ENCODE results near the gene FOXN3.

Gene FOXN3

DNA sequence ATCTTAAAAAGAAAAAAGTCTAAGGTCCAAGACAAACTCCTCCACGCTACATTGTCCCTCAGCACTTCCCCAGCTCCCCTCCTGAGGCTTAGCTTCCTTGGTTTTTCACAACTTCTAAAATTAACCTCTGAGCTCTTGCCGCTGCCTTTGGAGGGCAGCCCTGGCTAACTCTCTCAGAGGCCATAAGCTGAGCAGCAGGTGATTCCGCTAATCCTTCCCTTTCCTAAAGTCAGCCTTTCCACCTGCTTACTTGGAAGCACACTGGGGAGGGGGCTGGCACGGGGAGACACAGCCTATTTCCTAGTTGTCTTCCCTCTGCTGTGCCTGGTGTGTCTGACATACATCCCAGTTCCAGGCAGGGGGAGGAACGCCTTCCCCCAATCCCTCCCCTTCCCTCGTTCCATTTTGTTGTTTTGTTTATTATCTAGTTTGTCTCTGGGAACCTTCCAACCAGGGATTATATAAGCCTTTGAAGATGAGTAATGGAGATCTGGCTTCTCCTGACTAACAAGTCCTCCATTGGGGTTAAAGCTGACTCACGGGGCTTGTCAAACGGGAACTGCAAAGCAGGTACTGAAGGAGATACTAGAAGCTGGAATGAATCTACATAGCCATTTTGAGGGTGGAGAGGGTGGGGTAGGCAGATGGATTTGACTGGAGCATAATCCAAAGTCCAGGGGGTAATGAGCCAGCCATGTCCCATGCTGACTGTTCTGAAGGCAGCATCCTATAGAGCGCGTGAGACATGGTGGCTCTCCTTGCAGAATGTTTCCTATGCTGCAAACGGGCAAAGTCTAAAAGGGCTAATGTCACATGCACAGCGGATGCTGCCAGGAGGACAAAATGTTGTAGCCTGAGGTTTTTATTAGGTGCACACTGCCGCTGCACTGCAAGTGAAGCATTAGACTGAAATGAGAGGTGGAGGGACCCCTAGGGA lies 230.8 kb downstream of the FOXN3 start:
- Histone ChIP-seq H3K27me3 (ENCODE audit: insufficient read depth, poor library complexity, severe bottlenecking) (no peaks in the 10 kb centered on the region), H3K4me3 (replicated peaks; ENCODE audit: insufficient read depth, low read length) (no peak overlapping the region), H3K27ac (replicated peaks) (no peak overlapping the region)
- no peak for DNase-seq (ENCODE audit: low read depth in 1 of 2, low spot score in 1 of 2)
- no peak for TF ChIP-seq SPI1 (IDR thresholded peaks at IDR 0.05; ENCODE audit: borderline replicate concordance, low read depth)
- no peak for TF ChIP-seq POLR2AphosphoS5 (IDR thresholded peaks at IDR 0.05; ENCODE audit: low read depth)
- TF ChIP-seq CTCF (IDR thresholded peaks at IDR 0.05; ENCODE audit: insufficient read depth, low read length) = no peak
- TF ChIP-seq, protein P1, sequence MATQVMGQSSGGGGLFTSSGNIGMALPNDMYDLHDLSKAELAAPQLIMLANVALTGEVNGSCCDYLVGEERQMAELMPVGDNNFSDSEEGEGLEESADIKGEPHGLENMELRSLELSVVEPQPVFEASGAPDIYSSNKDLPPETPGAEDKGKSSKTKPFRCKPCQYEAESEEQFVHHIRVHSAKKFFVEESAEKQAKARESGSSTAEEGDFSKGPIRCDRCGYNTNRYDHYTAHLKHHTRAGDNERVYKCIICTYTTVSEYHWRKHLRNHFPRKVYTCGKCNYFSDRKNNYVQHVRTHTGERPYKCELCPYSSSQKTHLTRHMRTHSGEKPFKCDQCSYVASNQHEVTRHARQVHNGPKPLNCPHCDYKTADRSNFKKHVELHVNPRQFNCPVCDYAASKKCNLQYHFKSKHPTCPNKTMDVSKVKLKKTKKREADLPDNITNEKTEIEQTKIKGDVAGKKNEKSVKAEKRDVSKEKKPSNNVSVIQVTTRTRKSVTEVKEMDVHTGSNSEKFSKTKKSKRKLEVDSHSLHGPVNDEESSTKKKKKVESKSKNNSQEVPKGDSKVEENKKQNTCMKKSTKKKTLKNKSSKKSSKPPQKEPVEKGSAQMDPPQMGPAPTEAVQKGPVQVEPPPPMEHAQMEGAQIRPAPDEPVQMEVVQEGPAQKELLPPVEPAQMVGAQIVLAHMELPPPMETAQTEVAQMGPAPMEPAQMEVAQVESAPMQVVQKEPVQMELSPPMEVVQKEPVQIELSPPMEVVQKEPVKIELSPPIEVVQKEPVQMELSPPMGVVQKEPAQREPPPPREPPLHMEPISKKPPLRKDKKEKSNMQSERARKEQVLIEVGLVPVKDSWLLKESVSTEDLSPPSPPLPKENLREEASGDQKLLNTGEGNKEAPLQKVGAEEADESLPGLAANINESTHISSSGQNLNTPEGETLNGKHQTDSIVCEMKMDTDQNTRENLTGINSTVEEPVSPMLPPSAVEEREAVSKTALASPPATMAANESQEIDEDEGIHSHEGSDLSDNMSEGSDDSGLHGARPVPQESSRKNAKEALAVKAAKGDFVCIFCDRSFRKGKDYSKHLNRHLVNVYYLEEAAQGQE (IDR thresholded peaks at IDR 0.05; ENCODE audit: insufficient replicate concordance, low read depth) = no peak
- TF ChIP-seq GABPA (IDR thresholded peaks at IDR 0.05; ENCODE audit: low read depth) = no peak

GRCh38 chr14:89184952-89185351 lies 232.1 kb downstream of the FOXN3 start:
- no peak overlapping the region for H3K27ac ChIP-seq (replicated peaks)
- no peak for DNase-seq (ENCODE audit: low read depth in 1 of 2, low spot score in 1 of 2)
- H3K4me3 ChIP-seq (replicated peaks; ENCODE audit: insufficient read depth, low read length) = no peak overlapping the region
- TF ChIP-seq, protein P1 (IDR thresholded peaks at IDR 0.05; ENCODE audit: insufficient replicate concordance, low read depth) = no peak
- TF ChIP-seq SPI1 (IDR thresholded peaks at IDR 0.05; ENCODE audit: borderline replicate concordance, low read depth) (no peak), POLR2AphosphoS5 (IDR thresholded peaks at IDR 0.05; ENCODE audit: low read depth) (no peak), CTCF (IDR thresholded peaks at IDR 0.05; ENCODE audit: insufficient read depth, low read length) (no peak), GABPA (IDR thresholded peaks at IDR 0.05; ENCODE audit: low read depth) (no peak)
- no peaks in the 10 kb centered on the region for H3K27me3 ChIP-seq (ENCODE audit: insufficient read depth, poor library complexity, severe bottlenecking)

DNA sequence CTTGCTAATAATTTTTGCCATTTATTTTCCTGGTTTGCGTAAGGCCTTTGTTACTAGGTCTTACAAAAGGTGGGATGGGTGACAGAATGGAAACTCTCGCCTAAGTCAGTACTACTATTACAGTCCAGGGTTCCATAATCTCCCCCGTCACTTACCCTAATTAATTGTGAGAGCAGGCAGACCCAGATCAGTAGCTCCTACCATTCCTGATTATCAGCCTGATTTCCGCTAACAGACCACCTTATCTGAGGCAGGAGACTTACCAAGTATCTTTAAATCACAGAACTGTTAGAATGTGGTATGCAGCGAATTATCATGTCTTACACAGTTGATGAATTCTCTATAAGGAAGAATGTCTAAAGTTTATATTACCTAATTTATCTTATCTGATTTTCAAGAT lies 234.7 kb downstream of the FOXN3 start:
- Histone ChIP-seq H3K27me3 (ENCODE audit: insufficient read depth, poor library complexity, severe bottlenecking) (no peaks in the 10 kb centered on the region), H3K4me3 (replicated peaks; ENCODE audit: insufficient read depth, low read length) (no peak overlapping the region), H3K27ac (replicated peaks) (no peak overlapping the region)
- TF ChIP-seq CTCF (IDR thresholded peaks at IDR 0.05; ENCODE audit: insufficient read depth, low read length) = no peak
- TF ChIP-seq, protein P1 (IDR thresholded peaks at IDR 0.05; ENCODE audit: insufficient replicate concordance, low read depth) = no peak
- no peak for TF ChIP-seq SPI1 (IDR thresholded peaks at IDR 0.05; ENCODE audit: borderline replicate concordance, low read depth)
- TF ChIP-seq GABPA (IDR thresholded peaks at IDR 0.05; ENCODE audit: low read depth) = no peak
- no peak for TF ChIP-seq POLR2AphosphoS5 (IDR thresholded peaks at IDR 0.05; ENCODE audit: low read depth)
- DNase-seq (ENCODE audit: low read depth in 1 of 2, low spot score in 1 of 2) = no peak

All from HL-60 (cell line).